Mononuclear cell (primary cell): Measurements from ENCODE around the gene ATXN2L. TPM values are rescaled to one million over a fixed set of nuclear protein-coding genes. Genes with fewer than 3 reads are reported as not detected.

ENCODE experiments used
- total RNA-seq: library from RNA; depleted of rRNA; stranded (reverse); fragments of >200 nt; gene quantifications from one replicate; pipeline ENCODE4 v1.2.3, GENCODE V29; 2012

The ATXN2L gene
- total RNA-seq, 1 donor, result 85.7 TPM

Other genes with a start within 250 kb of the ATXN2L start
- 1.6 TPM for gene SULT1A2, start 225.9 kb upstream of the ATXN2L start, total RNA-seq
- gene SULT1A1, start 213.0 kb upstream of the ATXN2L start, total RNA-seq, result 53.4 TPM
- gene NPIPB8, start 184.9 kb upstream of the ATXN2L start, total RNA-seq, result 0.10 TPM
- 50.6 TPM for gene EIF3C, start 111.5 kb upstream of the ATXN2L start, total RNA-seq
- 15.5 TPM for gene NPIPB9, start 71.2 kb upstream of the ATXN2L start, total RNA-seq
- 62.5 TPM for gene TUFM, start 23.3 kb downstream of the ATXN2L start, total RNA-seq
- 12.1 TPM for gene SH2B1, start 40.8 kb downstream of the ATXN2L start, total RNA-seq
- 0.52 TPM for gene ATP2A1, start 55.5 kb downstream of the ATXN2L start, total RNA-seq
- gene RABEP2, start 102.2 kb downstream of the ATXN2L start, total RNA-seq, result 16.3 TPM
- gene CD19, start 109.0 kb downstream of the ATXN2L start, total RNA-seq, result 6.6 TPM
- gene NFATC2IP, start 127.9 kb downstream of the ATXN2L start, total RNA-seq, result 31.5 TPM
- gene SPNS1, start 151.8 kb downstream of the ATXN2L start, total RNA-seq, result 18.7 TPM
- gene LAT, start 162.1 kb downstream of the ATXN2L start, total RNA-seq, result 34.0 TPM